H1 (cell line): ENCODE data around the gene PRKAR1B. TPM values are rescaled to one million over a fixed set of nuclear protein-coding genes. Genes with fewer than 3 reads are reported as not detected.

Experiments
- CTCF ChIA-PET: fragments of 300-600 bp; sonication (Branson Sonifier 250); formaldehyde crosslinking; loops from one replicate; lab custom pipeline; 2021; ENCODE audit not compliant: partially characterized antibody; lab: Charles Lee
- POLR2A ChIA-PET: fragments of 300-600 bp; sonication (Branson Sonifier 250); formaldehyde crosslinking; loops from one replicate; lab custom pipeline; 2021; ENCODE audit warnings: inconsistent platforms; ENCODE audit not compliant: partially characterized antibody; lab: Charles Lee
- DNase-seq, 2 experiments: peaks; one replicate each; pipeline versions ENCODE4 v3.0.0 to v3.0.0-alpha.2; 2010 to 2022; ENCODE audit warnings: low spot score in 2 of 2, low read depth in 1 of 2, mixed read lengths in 1 of 2
- FAIRE-seq: peaks from 2 replicates; lab custom pipeline; 2011; peaks lifted over from hg19 to GRCh38; lab: Jason Lieb, UNC
- H2AFZ ChIP-seq: 2 replicates; pipeline ENCODE4 v1.8.1; 2012; ENCODE audit warnings: low read length, inconsistent platforms
- H2AK5ac ChIP-seq: 2 replicates; pipeline ENCODE4 v1.6.1; 2013; ENCODE audit warnings: low read depth, low read length
- H2BK120ac ChIP-seq: replicated peaks from 2 replicates; pipeline ENCODE3; 2013; ENCODE audit warnings: low read depth, low read length, inconsistent platforms
- H2BK12ac ChIP-seq: 2 replicates; pipeline ENCODE4 v1.6.1; 2013; ENCODE audit warnings: low read depth, low read length
- H2BK15ac ChIP-seq: 2 replicates; pipeline ENCODE4 v1.6.1; 2013; ENCODE audit warnings: low read length
- H2BK20ac ChIP-seq: 2 replicates; pipeline ENCODE4 v1.6.1; 2013; ENCODE audit warnings: low read length
- H2BK5ac ChIP-seq: 2 replicates; pipeline ENCODE4 v1.6.1; 2013; ENCODE audit warnings: low read depth, low read length
- H3K14ac ChIP-seq: 2 replicates; pipeline ENCODE4 v1.6.1; 2013; ENCODE audit warnings: inconsistent platforms; ENCODE audit not compliant: insufficient read length
- H3K18ac ChIP-seq: 2 replicates; pipeline ENCODE4 v1.6.1; 2013; ENCODE audit warnings: low read length; ENCODE audit errors: extremely low read depth
- H3K23ac ChIP-seq: 2 replicates; pipeline ENCODE4 v1.6.1; 2013; ENCODE audit warnings: inconsistent platforms; ENCODE audit not compliant: insufficient read length
- H3K23me2 ChIP-seq: 2 replicates; pipeline ENCODE4 v1.6.1; 2013; ENCODE audit warnings: low read depth, low read length
- H3K27ac ChIP-seq: 2 replicates; pipeline ENCODE4 v1.6.1; 2011; ENCODE audit warnings: low read depth, low read length, inconsistent platforms
- H3K27me3 ChIP-seq, 4 experiments: replicated peaks in 1 of 4; 1 replicate in 1 of 4; 2 replicates in 3 of 4; pipeline versions ENCODE4 v1.6.1 to v1.8.1; 2011 to 2013; ENCODE audit warnings: low read length in 3 of 4, mild to moderate bottlenecking in 3 of 4, inconsistent platforms in 2 of 4, mixed read lengths in 2 of 4, moderate library complexity in 1 of 4; ENCODE audit not compliant: control insufficient read depth in 3 of 4, insufficient read depth in 3 of 4; ENCODE audit errors: extremely low read depth in 1 of 4
- H3K36me3 ChIP-seq, 4 experiments: 2 replicates each; pipeline versions ENCODE4 v1.6.1 to v1.8.1; 2011 to 2013; ENCODE audit warnings: mild to moderate bottlenecking in 4 of 4, low read length in 3 of 4, moderate library complexity in 2 of 4, control low read depth in 1 of 4, inconsistent platforms in 1 of 4; ENCODE audit not compliant: insufficient read depth in 4 of 4, control insufficient read depth in 2 of 4
- H3K4ac ChIP-seq: replicated peaks from 2 replicates; pipeline ENCODE3; 2013; ENCODE audit warnings: low read length, low read depth, mixed read lengths, inconsistent platforms; ENCODE audit not compliant: insufficient read length
- H3K4me1 ChIP-seq, 4 experiments: replicated peaks in 1 of 4; 1 replicate in 1 of 4; 2 replicates in 3 of 4; pipeline versions ENCODE4 v1.6.1 to v1.8.1; 2011 to 2013; ENCODE audit warnings: low read length in 3 of 4, inconsistent platforms in 2 of 4, mixed read lengths in 1 of 4; ENCODE audit not compliant: insufficient read depth in 4 of 4, control insufficient read depth in 3 of 4
- H3K4me2 ChIP-seq, 2 experiments: 2 replicates each; pipeline versions ENCODE4 v1.6.1 to v1.8.1; 2011 to 2013; ENCODE audit warnings: low read depth in 2 of 2, low read length in 2 of 2, control low read depth in 1 of 2, inconsistent platforms in 1 of 2, mild to moderate bottlenecking in 1 of 2; ENCODE audit not compliant: insufficient read depth in 1 of 2
- H3K4me3 ChIP-seq, 4 experiments: fragments of 200-600, 300-600 bp in 1 of 4; sonication (generic), shearing (Covaris generic), sonication (Bioruptor Twin) in 1 of 4; 2 replicates each; pipeline versions ENCODE4 v1.5.1 to v1.8.1; 2011 to 2016; ENCODE audit warnings: low read length in 4 of 4, low read depth in 3 of 4, control low read depth in 2 of 4, inconsistent platforms in 2 of 4, mild to moderate bottlenecking in 2 of 4, mixed read lengths in 1 of 4, moderate library complexity in 1 of 4; ENCODE audit not compliant: insufficient read depth in 2 of 4; ENCODE audit errors: extremely low read depth in 1 of 4
- H3K56ac ChIP-seq: replicated peaks from 2 replicates; pipeline ENCODE3; 2013; ENCODE audit warnings: low read depth, mild to moderate bottlenecking, mixed read lengths, low read length, inconsistent platforms; ENCODE audit not compliant: insufficient read length
- H3K79me1 ChIP-seq: 2 replicates; pipeline ENCODE4 v1.6.1; 2013; ENCODE audit warnings: low read depth, low read length, control low read depth
- H3K79me2 ChIP-seq, 2 experiments: 2 replicates each; pipeline versions ENCODE4 v1.6.1 to v1.8.1; 2012 to 2013; ENCODE audit warnings: low read length in 2 of 2, mild to moderate bottlenecking in 2 of 2, inconsistent platforms in 1 of 2; ENCODE audit not compliant: insufficient read depth in 2 of 2, control insufficient read depth in 1 of 2
- H3K9ac ChIP-seq, 4 experiments: replicated peaks in 1 of 4; 1 replicate in 1 of 4; 2 replicates in 3 of 4; pipeline versions ENCODE4 v1.6.1 to v1.8.1; 2011 to 2013; ENCODE audit warnings: low read depth in 3 of 4, low read length in 3 of 4, control low read depth in 2 of 4, mild to moderate bottlenecking in 2 of 4, moderate library complexity in 2 of 4, inconsistent platforms in 1 of 4; ENCODE audit errors: extremely low read depth in 1 of 4
- H3K9me3 ChIP-seq, 2 experiments: 2 replicates each; pipeline versions ENCODE4 v1.6.1 to v1.8.1; 2012 to 2013; ENCODE audit warnings: mild to moderate bottlenecking in 2 of 2, moderate library complexity in 2 of 2, control low read depth in 1 of 2, inconsistent platforms in 1 of 2, low read depth in 1 of 2, low read length in 1 of 2, mixed read lengths in 1 of 2; ENCODE audit not compliant: insufficient read depth in 2 of 2
- H4K20me1 ChIP-seq, 2 experiments: replicated peaks in 1 of 2; 2 replicates each; pipeline versions ENCODE3 to v1.8.1; 2011 to 2013; ENCODE audit warnings: inconsistent platforms in 2 of 2, low read length in 2 of 2, mild to moderate bottlenecking in 1 of 2; ENCODE audit not compliant: insufficient read depth in 2 of 2, control insufficient read depth in 1 of 2
- H4K5ac ChIP-seq: 2 replicates; pipeline ENCODE4 v1.6.1; 2013; ENCODE audit warnings: low read length, low read depth, mixed read lengths, inconsistent platforms; ENCODE audit not compliant: insufficient read length
- H4K8ac ChIP-seq: 2 replicates; pipeline ENCODE4 v1.8.0; 2013; ENCODE audit warnings: mild to moderate bottlenecking, moderate library complexity, low read length, inconsistent platforms; ENCODE audit not compliant: insufficient read depth; ENCODE audit errors: extremely low read depth
- H4K91ac ChIP-seq: replicated peaks from 2 replicates; pipeline ENCODE3; 2013; ENCODE audit warnings: low read length, mixed read lengths, inconsistent platforms; ENCODE audit not compliant: insufficient read length
- ASH2L ChIP-seq: fragments of 200-600, 300-600 bp; sonication (generic); IDR thresholded peaks from one replicate; pipeline ENCODE4 v1.7.1; 2017; ENCODE audit warnings: low read length
- ATF2 ChIP-seq: IDR thresholded peaks from 2 replicates; pipeline ENCODE4 v1.6.1; 2012; ENCODE audit warnings: low read length, inconsistent platforms
- CEBPB ChIP-seq: IDR thresholded peaks from 2 replicates; pipeline ENCODE4 v1.6.1; 2012; ENCODE audit warnings: low read depth, low read length
- EP300 ChIP-seq, 2 experiments: IDR thresholded peaks; 1 replicate in 1 of 2; 2 replicates in 1 of 2; pipeline ENCODE4 v1.6.1; 2011 to 2012; ENCODE audit warnings: low read depth in 2 of 2, low read length in 2 of 2, mild to moderate bottlenecking in 2 of 2, borderline replicate concordance in 1 of 2, inconsistent platforms in 1 of 2, moderate library complexity in 1 of 2
- EZH2 ChIP-seq: fragments of 200-600 bp; sonication (generic); IDR thresholded peaks from 2 replicates; pipeline ENCODE4 v1.7.1; 2012; ENCODE audit warnings: low read depth, mild to moderate bottlenecking, moderate library complexity, low read length, inconsistent platforms; ENCODE audit not compliant: severe bottlenecking
- HDAC2 ChIP-seq, 2 experiments: fragments of 300-600 bp in 1 of 2; sonication (generic) in 1 of 2; IDR thresholded peaks; 2 replicates each; pipeline ENCODE4 v1.6.1; 2011 to 2012; ENCODE audit warnings: low read depth in 2 of 2, low read length in 2 of 2, mild to moderate bottlenecking in 2 of 2, moderate library complexity in 2 of 2, borderline replicate concordance in 1 of 2, inconsistent platforms in 1 of 2
- KDM1A ChIP-seq: fragments of 200-600, 300-600 bp; sonication (generic); IDR thresholded peaks from 2 replicates; pipeline ENCODE4 v1.7.1; 2016; ENCODE audit warnings: mild to moderate bottlenecking, low read length, borderline replicate concordance
- NRF1 ChIP-seq: IDR thresholded peaks from 2 replicates; pipeline ENCODE4 v1.6.1; 2011; ENCODE audit warnings: mild to moderate bottlenecking, low read depth, low read length, improper control_type of control experiment
- RBBP5 ChIP-seq: IDR thresholded peaks from 2 replicates; pipeline ENCODE4 v1.7.1; 2012; ENCODE audit warnings: low read depth, mild to moderate bottlenecking, inconsistent platforms, low read length, moderate library complexity, borderline replicate concordance
- SIX5 ChIP-seq: IDR thresholded peaks from 2 replicates; pipeline ENCODE4 v1.6.1; 2011; ENCODE audit warnings: mild to moderate bottlenecking, low read depth, low read length
- SP1 ChIP-seq: IDR thresholded peaks from 2 replicates; pipeline ENCODE4 v1.6.1; 2011; ENCODE audit warnings: low read depth, low read length
- YY1 ChIP-seq: IDR thresholded peaks from 2 replicates; pipeline ENCODE4 v1.6.1; 2011; ENCODE audit warnings: low read depth, mild to moderate bottlenecking, low read length
- WGBS, 2 experiments: shearing (Covaris generic) in 1 of 2; methylation state at CpG; one replicate each; pipeline versions ENCODE4 v1.1.6 to v1.1.7; 2013 to 2015; ENCODE audit warnings: low lambda C conversion rate in 2 of 2, mixed read lengths in 2 of 2, inconsistent platforms in 1 of 2, low coverage in 1 of 2, missing lambda C conversion rate in 1 of 2; ENCODE audit not compliant: insufficient replicate concordance in 2 of 2, insufficient coverage in 1 of 2, insufficient read length in 1 of 2; ENCODE audit errors: extremely low coverage in 1 of 2, missing lambda C conversion rate in 1 of 2; 5-methylcytosine and 5-hydroxymethylcytosine counted together
- polyA plus RNA-seq, 7 experiments: library from polyadenylated mRNA; depleted of rRNA in 3 of 7; stranded (reverse) in 5 of 7; unstranded in 2 of 7; fragments of >200 nt in 5 of 7; fragments of 200-250 nt in 2 of 7; gene quantifications; 1 replicate in 5 of 7; 2 replicates in 1 of 7; 4 replicates in 1 of 7; pipeline versions ENCODE4 v1.2.1 to v1.2.3, GENCODE V29; 2011 to 2013; ENCODE audit warnings: missing spikeins in 2 of 7, mixed read lengths in 2 of 7
- total RNA-seq: library from RNA; stranded (reverse); fragmentation: NEBNext Ultra II Directional; extraction: Animal tissue kit (Norgen Biotek cat#: 25700); gene quantifications from 2 replicates; pipeline ENCODE4 v1.2.1, GENCODE V29; 2021

PRKAR1B gene
- total and polyA plus RNA-seq, 2 of the 8 experiments (the other 6 are each of a cell fraction or from before 2014, with no cell fraction given), result 12.3 to 55.7 TPM

GRCh38 chr7:631291-631711, 95.8 kb downstream of the PRKAR1B start:
- CTCF ChIA-PET, result interaction anchor here (0.9 to 2.1 kb wide), 2 partner anchors 35 to 142 kb away, joined by 4 to 7 read pairs; no protein-coding TSS in a partner anchor
- peaks cover 0 to 2% of the 10 kb centered on the region in 2 experiments; a peak in 1 of 4 replicates for H3K79me2 ChIP-seq
- H3K9ac ChIP-seq, result no peak overlapping the region
- H3K23me2 ChIP-seq, result no peaks in the 10 kb centered on the region
- FAIRE-seq (no peak), DNase-seq (no peak)
- 98% methylated on average over 17 of the region's 17 CpGs; no CpG with 5 or more reads in 1 of the 2 experiments for WGBS, 2 experiments
- no peaks in the 10 kb centered on the region for H3K4me1 ChIP-seq
- no peaks in the 10 kb centered on the region for H3K79me1 ChIP-seq
- H3K9me3 ChIP-seq, result no peaks in the 10 kb centered on the region
- no peak overlapping the region for H2AK5ac ChIP-seq
- no peak overlapping the region for H3K4ac ChIP-seq
- H3K27me3 ChIP-seq, result no peaks in the 10 kb centered on the region
- no peak overlapping the region for H3K56ac ChIP-seq
- no peaks in the 10 kb centered on the region for H3K36me3 ChIP-seq
- H2BK15ac ChIP-seq, result no peak overlapping the region
- no peak overlapping the region for H3K14ac ChIP-seq
- no peak overlapping the region for H3K4me3 ChIP-seq
- POLR2A ChIA-PET, result no interaction called here
- H3K27ac ChIP-seq, result no peak overlapping the region; the same call in 1 of the 2 replicates
- H2AFZ ChIP-seq, result no peak overlapping the region
- H3K4me2 ChIP-seq, result no peak overlapping the region
- no peak overlapping the region for H4K91ac ChIP-seq
- H3K18ac ChIP-seq, result no peak overlapping the region; the same call in 1 of the 2 replicates
- H4K20me1 ChIP-seq, result no peaks in the 10 kb centered on the region
- no peak overlapping the region for H3K23ac ChIP-seq
- no peak overlapping the region for H4K8ac ChIP-seq
- no peak overlapping the region for H2BK5ac ChIP-seq
- no peak overlapping the region for H2BK20ac ChIP-seq
- no peak overlapping the region for H2BK120ac ChIP-seq
- no peak overlapping the region for H4K5ac ChIP-seq
- no peak overlapping the region for H2BK12ac ChIP-seq
- TF ChIP-seq SIX5 (no peak), CEBPB (no peak), SP1 (no peak), HDAC2 (IDR thresholded peaks at IDR 0.05; ENCODE audit: borderline replicate concordance in 1 of 2, low read depth in 2 of 2, low read length in 2 of 2) (no peak), YY1 (no peak), EP300 (IDR thresholded peaks at IDR 0.05; ENCODE audit: borderline replicate concordance in 1 of 2, low read depth in 2 of 2, low read length in 2 of 2) (no peak), RBBP5 (no peak), KDM1A (no peak), EZH2 (no peak), NRF1 (no peak), ATF2 (no peak), ASH2L (no peak)
